ENCODE results near the gene FRMD1. TPM values are rescaled to one million over a fixed set of nuclear protein-coding genes. Genes with fewer than 3 reads are reported as not detected.

The FRMD1 gene
- total RNA-seq, 1 donor from 2014 or later: not detected

DNA sequence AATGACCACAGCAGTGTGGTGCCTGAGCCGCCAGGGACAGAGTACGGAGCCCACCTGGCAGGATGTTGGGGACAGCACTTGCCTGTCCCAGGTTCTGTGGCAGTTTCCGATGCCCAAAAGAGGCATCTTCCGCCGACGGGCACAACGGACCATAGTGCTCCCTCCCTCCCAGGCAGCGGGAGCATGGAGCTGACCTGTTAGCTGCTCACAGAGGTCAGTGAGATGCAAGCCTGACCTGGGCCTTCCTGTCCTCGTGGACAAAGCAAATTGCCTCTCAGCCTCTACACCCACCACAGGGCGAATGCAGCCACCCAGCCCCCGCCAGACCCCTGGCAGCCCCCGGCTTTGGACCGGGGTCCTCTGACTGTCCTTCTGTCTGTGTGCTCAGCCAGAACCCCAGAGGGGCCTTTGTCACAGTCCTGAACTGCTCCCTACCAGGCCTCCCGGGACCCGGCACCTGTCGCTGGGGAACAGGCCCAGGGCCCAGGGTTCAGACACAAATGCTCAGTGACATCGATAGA lies 16.2 kb upstream of the FRMD1 start:
- no peaks in the 10 kb centered on the region for H3K79me2 ChIP-seq (ENCODE audit: low read depth)
- no peak for DNase-seq (ENCODE audit: low spot score)
- H3K27ac ChIP-seq: no peak overlapping the region
- Mint-ChIP-seq H3K9me3 (peaks cover 3% of the 10 kb centered on the region), H3K27ac (no peak overlapping the region), H3K4me1 (peaks cover 32% of the 10 kb centered on the region), H3K27me3 (ENCODE audit: insufficient read depth, low read depth) (peaks cover 12% of the 10 kb centered on the region), H3K4me3 (no peak overlapping the region), H3K36me3 (no peaks in the 10 kb centered on the region)
- H3K4me1 ChIP-seq: peaks cover 7% of the 10 kb centered on the region
- no peaks in the 10 kb centered on the region for H3K36me3 ChIP-seq
- no peaks in the 10 kb centered on the region for H3K9me3 ChIP-seq (ENCODE audit: low read depth)
- no peak overlapping the region for H3K4me2 ChIP-seq
- TF ChIP-seq, protein P1, sequence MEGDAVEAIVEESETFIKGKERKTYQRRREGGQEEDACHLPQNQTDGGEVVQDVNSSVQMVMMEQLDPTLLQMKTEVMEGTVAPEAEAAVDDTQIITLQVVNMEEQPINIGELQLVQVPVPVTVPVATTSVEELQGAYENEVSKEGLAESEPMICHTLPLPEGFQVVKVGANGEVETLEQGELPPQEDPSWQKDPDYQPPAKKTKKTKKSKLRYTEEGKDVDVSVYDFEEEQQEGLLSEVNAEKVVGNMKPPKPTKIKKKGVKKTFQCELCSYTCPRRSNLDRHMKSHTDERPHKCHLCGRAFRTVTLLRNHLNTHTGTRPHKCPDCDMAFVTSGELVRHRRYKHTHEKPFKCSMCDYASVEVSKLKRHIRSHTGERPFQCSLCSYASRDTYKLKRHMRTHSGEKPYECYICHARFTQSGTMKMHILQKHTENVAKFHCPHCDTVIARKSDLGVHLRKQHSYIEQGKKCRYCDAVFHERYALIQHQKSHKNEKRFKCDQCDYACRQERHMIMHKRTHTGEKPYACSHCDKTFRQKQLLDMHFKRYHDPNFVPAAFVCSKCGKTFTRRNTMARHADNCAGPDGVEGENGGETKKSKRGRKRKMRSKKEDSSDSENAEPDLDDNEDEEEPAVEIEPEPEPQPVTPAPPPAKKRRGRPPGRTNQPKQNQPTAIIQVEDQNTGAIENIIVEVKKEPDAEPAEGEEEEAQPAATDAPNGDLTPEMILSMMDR (IDR thresholded peaks at IDR 0.05): no peak
- TF ChIP-seq EZH2 (IDR thresholded peaks at IDR 0.05): no peak
- TF ChIP-seq EZH2phosphoT487 (IDR thresholded peaks at IDR 0.05): no peak
- H3K4me3 ChIP-seq: no peak overlapping the region
- no peak overlapping the region for H3K9ac ChIP-seq
- H2AFZ ChIP-seq (replicated peaks): peak overlapping the region; percentile 26
- peaks cover 4% of the 10 kb centered on the region for H3F3A ChIP-seq (ENCODE audit: low read depth)
- H4K20me1 ChIP-seq (ENCODE audit: low read depth): no peaks in the 10 kb centered on the region
- no peaks in the 10 kb centered on the region for H3K27me3 ChIP-seq

DNA sequence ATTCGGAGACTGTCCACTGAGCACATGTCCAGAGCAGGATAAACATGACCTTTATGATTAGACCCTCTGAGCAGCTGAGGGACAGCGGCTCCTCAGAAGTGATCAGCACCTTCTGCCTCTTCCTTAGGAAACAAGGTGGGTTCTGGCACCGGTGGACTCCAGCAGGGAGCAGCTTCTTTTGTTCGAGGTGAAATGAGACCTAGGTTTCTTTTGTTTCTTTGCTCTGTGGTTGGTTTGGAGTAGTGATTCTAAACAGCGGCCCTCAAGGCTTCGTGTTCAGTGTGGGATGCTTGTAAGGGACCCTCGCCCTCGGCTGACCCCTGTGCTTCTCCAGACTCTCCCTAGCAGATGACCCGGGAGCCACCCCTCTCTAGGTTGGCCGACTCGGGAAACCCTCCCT lies 14.6 kb upstream of the FRMD1 start:
- Histone ChIP-seq H2AFZ (replicated peaks) (no peak overlapping the region), H3K27ac (no peak overlapping the region), H3K9me3 (ENCODE audit: low read depth) (no peaks in the 10 kb centered on the region), H3K36me3 (no peaks in the 10 kb centered on the region), H3F3A (ENCODE audit: low read depth) (peaks cover 5% of the 10 kb centered on the region), H3K79me2 (ENCODE audit: low read depth) (no peaks in the 10 kb centered on the region), H3K4me1 (peaks cover 17% of the 10 kb centered on the region), H3K27me3 (no peaks in the 10 kb centered on the region), H3K9ac (no peak overlapping the region), H3K4me3 (no peak overlapping the region), H4K20me1 (ENCODE audit: low read depth) (no peaks in the 10 kb centered on the region), H3K4me2 (no peak overlapping the region)
- Mint-ChIP-seq H3K4me3 (no peak overlapping the region), H3K9me3 (peaks cover 3% of the 10 kb centered on the region), H3K36me3 (no peaks in the 10 kb centered on the region), H3K27ac (peak overlapping the region; percentile 91), H3K4me1 (peaks cover 36% of the 10 kb centered on the region), H3K27me3 (ENCODE audit: insufficient read depth, low read depth) (peaks cover 14% of the 10 kb centered on the region)
- TF ChIP-seq, protein P1 (IDR thresholded peaks at IDR 0.05): no peak
- no peak for TF ChIP-seq EZH2phosphoT487 (IDR thresholded peaks at IDR 0.05)
- no peak for TF ChIP-seq EZH2 (IDR thresholded peaks at IDR 0.05)
- no peak for DNase-seq (ENCODE audit: low spot score)

DNA sequence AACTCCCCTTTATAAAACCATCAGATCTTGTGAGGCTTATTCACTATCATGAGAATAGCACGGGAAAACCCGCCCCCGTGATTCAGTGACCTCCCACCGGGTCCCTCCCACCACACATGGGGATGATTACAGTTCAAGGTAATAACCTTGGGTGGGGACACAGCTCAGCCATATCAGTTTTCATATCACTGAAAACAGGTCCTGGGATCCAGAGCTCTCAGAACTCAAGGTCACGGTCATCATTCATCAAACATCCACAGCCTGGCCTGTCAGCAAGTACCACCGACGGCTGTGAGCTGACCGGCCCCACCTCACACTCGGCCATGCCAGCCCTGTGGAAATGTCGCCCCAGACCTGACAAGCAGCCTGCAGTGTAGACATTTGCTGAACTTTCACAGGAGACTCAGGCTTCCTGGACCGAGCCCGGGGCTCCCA lies 14.1 kb upstream of the FRMD1 start:
- no peaks in the 10 kb centered on the region for H3K36me3 Mint-ChIP-seq
- H3K4me2 ChIP-seq: no peak overlapping the region
- DNase-seq (ENCODE audit: low spot score): no peak
- no peaks in the 10 kb centered on the region for H4K20me1 ChIP-seq (ENCODE audit: low read depth)
- no peak overlapping the region for H3K27ac ChIP-seq
- H3K9ac ChIP-seq: no peak overlapping the region
- no peak overlapping the region for H3K4me3 Mint-ChIP-seq
- peaks cover 3% of the 10 kb centered on the region for H3K9me3 Mint-ChIP-seq
- no peaks in the 10 kb centered on the region for H3K79me2 ChIP-seq (ENCODE audit: low read depth)
- TF ChIP-seq EZH2 (IDR thresholded peaks at IDR 0.05): no peak
- TF ChIP-seq, protein P1 (IDR thresholded peaks at IDR 0.05): no peak
- no peak for TF ChIP-seq EZH2phosphoT487 (IDR thresholded peaks at IDR 0.05)
- peaks cover 8% of the 10 kb centered on the region for H3F3A ChIP-seq (ENCODE audit: low read depth)
- H3K27ac Mint-ChIP-seq: peak overlapping the region; percentile 48
- no peaks in the 10 kb centered on the region for H3K9me3 ChIP-seq (ENCODE audit: low read depth)
- no peaks in the 10 kb centered on the region for H3K36me3 ChIP-seq
- peaks cover 40% of the 10 kb centered on the region for H3K4me1 Mint-ChIP-seq
- peaks cover 14% of the 10 kb centered on the region for H3K27me3 Mint-ChIP-seq (ENCODE audit: insufficient read depth, low read depth)
- H3K4me1 ChIP-seq: peaks cover 23% of the 10 kb centered on the region
- H3K27me3 ChIP-seq: no peaks in the 10 kb centered on the region
- no peak overlapping the region for H2AFZ ChIP-seq (replicated peaks)
- no peak overlapping the region for H3K4me3 ChIP-seq

Data from neural progenitor cell (in vitro differentiated cells).